ENCODE results near the gene STARD4.
A peak's percentile ranks its signal among the peaks of the same experiment; 100 is the strongest.

STARD4 gene

DNA sequence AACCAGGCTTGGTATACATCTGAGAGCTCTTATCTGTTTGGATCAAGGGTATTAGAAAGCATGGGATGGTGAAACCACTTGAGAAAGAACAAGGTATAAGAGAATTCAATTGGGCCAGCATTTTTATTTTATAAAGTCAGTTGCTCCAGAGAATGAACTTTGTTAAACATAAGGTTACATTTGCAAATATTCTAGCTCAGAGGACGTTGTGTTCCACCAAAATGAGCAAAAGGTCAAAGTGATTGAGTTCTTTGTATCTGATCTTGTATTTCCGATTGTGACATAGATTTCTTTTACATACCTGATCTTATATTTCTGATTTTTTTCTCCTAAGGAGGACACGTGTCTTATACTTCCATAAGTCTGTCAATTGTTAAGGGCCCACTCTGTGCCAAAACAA, 8.6 kb upstream of the STARD4 start:
- DNase-seq = no peak

DNA sequence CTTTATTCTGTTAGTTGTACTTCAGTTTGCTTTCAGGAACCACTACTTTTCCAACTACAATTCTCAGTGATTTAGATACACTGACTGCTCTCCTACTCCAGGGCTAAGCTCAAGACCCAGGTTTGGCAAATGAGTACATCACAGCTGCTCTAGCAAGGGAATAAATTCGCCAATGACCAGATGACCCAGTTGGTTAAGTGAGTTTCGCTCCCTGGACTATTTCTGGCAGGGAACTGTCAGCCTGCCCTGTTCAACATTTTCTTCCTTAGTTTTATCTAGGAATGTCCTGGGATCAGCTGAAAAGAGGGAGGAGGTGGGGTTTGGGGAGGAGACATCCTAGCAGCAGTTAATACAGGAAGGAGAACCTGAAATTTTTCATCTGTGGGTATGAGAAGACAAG, 6.4 kb upstream of the STARD4 start:
- DNase-seq = no peak

DNA sequence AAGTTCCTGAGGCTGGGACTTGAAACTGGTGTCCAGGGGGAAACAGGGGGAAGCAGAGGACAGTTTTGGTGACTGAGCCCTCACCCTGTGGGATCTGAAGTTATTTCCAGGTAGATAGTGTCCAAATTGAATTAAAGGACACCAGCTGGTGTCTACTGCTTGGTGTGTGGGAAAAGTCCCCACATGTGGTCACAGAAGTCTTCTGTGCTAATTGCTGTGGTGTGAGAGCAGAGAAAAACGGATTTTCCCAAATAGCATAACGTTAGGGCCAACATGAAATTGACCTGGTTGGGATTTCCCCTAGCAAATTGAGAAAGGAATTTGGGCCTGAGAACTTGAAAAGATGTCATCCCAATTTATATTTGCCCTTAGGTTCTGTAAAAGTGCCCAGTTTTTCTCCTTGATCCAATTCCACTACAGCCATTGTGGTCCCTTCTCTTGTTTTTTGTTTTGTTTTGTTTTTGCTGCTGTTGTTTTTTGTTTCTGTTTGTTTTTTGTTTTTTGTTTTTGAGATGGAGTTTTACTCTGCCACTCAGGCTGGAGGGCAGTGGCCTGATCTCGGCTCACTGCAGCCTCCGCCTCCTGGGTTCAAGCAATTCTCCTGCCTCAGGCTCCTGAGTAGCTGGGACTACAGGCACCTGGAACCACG, 5.6 kb upstream of the STARD4 start:
- DNase-seq = no peak

DNA sequence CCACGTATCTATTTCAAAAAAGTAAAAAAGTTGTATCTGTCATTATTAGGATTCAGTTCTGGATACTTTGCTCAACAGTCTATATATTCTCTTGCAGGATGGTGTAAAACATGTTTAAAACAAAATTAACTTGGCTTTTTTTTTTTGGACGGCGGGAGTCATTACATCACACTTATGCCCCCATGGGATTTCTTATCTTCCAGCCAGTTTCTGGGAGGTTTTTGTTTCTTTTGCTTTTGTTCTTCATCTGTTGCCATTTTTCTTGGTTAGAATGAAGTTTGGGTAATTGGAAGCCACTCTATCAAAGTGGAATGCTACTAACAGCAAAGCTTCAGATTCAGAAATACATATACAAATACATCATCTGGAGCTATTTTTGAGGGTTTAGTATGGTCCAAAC, 1.8 kb upstream of the STARD4 start:
- no peak for DNase-seq

DNA sequence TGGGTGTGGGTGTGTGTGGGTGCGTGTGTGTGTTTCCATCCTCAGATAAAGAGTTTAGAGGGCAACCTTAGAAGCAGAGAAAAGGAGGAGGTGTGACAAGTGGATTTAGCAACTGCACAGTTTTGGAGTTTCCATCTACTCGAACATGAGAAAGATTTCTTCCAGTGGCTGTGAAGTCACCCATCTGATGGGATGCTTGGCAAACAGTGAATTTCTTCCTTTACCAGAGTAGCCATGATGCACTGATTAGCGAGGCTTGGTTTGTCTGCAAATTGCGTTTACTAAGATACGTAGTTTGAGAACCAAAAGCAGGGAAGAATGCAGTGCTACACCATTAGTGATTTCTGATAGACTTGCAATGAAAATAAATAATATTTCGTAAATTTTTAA, 791 bp upstream of the STARD4 start:
- DNase-seq = no peak

DNA sequence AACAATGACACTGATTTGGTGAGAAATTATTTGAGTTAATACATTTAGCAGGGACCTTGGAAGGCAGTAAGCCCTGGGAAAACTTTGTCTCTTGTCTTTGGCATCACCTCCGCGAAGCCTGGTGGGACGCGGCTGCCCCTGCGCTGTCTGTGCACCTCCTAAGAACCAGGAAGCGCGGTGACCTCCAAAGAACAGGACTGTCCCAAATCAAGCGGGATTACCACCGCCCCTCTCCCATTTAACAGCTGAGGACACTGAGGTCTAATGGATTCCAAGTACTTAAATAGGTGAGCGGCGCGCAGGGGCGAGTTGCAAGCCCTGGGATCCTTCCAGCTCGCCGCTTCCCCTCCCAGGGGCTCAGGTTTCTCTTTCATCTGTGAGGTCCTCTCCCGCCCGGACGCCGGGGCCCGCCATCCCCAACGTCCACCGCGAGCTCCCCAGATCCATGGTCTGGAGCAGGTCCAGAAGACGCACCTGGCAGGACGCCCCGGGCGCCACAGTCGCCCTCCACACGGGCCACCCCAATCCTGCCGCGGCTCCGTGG, 432 bp downstream of the STARD4 start:
- no peak for DNase-seq

DNA sequence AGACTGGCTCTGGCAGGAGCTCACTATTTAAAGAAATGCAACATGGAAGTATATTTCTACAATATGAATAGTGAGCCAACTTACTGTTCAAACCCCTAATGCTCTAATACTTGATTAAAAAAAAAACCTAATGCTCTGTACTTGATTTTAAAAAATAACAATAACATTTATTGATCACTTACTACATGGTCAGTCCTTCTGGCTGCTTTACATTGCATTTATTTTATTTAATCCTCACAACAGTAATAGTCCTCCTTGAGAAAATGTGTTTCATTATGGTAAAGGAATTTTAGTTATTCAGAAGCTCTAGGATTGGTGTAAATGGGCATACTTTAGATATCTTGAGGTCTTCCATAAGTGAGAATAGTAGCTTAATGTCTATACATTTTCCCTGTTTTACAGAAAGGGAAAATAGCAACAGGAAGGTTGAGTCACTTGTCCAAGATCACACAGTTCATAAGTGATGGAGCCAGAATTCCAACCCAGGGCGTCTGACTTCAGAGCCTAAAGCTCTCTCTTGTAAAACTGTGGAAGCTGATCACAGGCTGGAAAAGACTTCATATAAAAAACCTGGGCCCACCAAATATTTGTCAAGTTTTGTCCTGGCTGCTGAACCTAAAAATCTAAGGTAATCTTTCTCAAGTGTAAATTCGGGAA, 1.0 kb downstream of the STARD4 start:
- DNase-seq = no peak

DNA sequence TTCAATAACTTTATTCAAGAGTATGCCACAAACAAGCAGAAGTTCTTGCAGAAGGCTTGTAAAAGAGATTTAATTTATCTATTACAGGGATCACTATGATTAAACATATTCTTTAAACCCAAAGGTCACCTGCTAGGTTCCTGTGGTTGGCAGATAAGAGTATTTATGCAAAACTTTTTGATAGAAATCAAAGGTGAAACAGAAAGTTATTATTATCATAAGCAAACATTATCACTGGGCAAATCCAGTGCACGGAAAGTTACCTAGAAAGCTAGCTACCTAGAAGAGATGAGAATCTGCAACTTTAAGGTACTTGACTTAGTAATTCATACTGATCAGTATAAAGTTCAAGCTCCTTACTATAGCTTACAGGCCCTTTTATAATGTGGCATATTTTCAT, 3.2 kb downstream of the STARD4 start:
- no peak for DNase-seq

DNA sequence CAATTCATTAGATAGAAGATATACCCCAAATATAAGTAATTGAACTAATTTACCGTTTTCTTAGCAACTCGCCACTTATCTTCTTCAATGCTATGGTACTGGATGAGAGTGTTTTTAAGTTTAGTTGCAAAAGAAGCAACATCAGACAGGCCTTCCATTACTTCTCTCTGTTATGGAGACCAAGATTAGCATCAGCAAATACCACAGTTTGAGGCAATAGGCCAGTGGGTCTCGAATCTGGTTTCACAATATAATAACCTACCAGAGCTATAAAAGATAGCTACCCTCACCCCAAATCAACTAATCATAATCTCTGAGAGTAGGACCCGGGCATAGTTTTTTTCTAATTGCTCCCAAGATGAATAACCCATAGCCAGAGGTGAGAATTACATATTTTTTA, 5.1 kb downstream of the STARD4 start:
- no peak for DNase-seq

DNA sequence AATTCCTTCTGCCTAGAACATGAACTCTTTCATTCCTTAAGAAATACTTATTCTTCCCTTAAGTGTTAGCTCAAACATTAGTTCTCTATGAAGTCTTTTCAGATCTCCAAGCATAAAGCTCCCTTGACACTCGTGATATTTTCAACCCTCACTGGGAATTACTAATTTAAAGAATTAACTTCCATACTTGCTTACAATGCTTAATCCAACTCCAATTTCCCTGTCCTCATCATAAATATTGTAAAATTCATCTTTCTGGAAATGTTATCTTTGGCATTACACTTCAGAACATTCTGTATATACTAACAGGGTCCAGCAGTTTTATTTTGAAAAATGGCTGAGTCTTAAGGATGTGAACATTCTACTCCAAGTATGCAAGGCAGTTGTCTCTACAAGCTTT, 7.2 kb downstream of the STARD4 start:
- no peak for DNase-seq

DNA sequence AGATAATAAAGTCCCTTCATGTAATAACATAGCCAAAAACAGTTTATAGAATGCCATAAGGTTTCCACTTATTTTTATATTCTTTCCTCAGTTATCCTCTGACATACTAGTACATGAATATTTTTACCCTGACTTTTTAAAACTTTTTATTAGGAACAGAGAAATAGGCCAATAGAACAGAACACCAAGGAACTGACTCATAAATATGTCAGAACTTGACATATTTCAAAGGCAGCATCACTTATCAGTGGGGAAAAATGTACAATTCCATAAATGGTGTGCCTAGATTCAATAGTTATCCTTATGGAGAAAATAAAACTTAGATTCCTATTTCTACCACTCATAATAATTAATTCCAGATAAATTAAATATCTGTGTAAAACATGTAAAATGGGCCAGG, 9.4 kb downstream of the STARD4 start:
- no peak for DNase-seq

DNA sequence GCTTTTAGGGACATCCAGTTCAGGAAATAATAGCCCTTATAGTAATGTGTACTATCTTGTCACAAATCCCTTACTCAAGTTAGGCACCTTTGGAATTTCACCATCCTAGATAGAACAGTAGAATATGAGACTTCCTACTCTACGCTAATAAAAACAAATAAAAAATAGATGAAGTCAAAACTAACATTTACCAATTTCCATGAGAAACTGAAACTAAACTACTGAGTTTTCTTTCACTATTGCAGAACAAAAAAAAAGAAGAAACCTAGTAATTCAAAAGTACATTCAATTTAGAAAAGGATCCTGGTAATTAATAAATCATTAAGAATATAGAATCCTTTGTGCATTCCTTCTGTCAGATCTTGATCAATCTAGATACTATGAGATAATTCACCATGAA, 14.0 kb downstream of the STARD4 start:
- DNase-seq = no peak

DNA sequence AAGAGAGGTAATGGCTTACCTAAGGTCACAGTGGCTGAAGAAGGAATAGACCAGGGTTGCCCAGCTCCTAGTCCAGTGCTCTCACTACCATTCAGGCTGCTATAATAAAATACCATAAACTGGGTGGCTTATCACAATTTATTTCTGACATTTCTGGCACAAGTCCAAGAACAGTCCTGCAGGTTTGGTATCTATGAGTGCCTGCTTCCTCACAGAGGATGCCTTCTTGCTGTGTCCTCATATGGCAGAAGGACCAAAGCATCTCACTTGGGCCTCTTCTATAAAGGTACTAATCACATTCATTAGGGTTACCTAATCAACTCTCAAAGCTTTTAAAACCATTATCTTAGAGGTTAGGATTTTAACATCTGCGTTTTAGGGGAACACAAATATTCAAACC, 17.2 kb downstream of the STARD4 start:
- no peak for DNase-seq

DNA sequence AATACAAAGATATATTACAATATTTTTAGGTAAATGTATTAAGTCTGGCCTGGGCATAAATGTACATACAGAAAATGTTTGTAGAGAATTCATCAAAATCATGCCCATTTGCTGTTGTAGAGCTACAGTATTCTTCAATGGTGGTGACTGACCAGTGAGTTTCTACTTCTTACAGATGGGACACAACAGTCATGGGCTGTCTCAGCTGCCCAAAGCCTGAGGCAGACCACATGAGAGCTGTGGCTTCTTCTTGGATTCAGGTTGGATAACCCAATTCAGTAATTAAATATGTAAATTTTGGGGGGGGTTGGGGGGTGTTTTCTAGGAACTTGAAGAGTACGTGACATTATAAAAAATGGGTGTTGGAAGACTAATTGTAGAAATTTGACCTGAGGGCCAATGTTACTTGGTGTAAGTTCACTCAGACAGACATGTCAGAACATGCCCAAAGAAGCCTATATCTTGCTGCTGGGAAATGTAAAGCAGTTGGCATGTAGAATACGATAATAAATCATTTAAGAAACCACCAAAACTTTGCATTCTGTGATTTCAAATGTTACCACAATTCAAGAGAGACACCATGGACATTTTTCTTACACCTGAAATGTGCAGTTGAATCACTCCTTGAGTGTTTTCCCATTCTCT, 17.9 kb downstream of the STARD4 start:
- no peak for DNase-seq

DNA sequence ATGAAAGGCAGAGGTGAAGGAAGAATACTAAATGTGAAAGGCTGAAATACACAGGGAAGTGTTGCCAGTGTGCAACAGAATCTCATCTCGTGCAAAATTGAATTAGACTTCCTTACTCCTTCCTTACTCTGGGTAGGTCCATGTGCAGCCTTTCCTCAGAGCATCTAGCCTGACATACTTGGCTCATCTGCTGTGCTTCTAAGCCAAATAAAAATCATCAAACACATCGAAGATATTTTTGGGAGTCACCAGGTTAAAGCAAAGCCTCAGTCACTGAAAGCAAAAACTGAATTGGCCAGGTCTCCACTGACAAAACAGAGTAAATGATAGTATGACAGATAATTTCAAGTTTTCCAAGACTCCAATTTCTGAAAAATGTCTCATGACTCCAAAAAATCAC, 19.3 kb downstream of the STARD4 start:
- no peak for DNase-seq

DNA sequence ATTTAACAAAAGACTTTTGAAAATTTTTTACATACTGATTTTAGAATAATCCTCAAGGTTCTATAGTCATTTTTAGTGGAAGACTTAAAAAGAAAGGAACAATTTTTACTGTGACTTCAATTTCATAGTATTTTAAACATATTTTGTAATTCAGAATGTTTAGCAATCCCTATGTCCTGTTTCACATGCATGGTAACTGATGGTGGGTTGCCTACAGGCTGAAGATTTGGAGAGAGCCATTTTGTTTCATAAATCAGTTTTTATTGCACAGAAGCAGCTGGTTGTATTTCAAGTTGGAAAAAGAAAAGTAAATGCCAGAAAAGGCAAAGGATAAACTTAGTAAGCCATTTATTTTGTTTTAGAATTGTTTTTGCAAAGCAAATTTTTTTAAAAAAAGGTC, 24.0 kb downstream of the STARD4 start:
- no peak for DNase-seq

DNA sequence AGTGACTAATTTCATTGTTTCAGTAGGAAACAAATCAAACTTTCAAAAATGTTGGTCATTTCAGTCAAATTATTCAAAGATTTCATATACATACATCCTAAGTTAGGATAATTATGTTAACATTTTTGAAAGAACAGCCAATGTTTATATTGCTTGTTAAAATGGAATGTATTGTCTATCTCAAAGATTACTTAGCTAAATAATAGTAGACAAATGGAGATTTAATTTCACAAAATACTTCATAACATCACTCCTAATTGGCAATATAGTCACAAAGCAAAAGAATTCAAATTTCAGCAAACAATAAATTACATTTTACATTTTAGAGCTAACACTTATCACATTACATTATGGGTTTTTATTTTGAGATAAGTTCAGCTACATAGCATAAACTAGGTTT, 25.4 kb downstream of the STARD4 start:
- no peak for DNase-seq

DNA sequence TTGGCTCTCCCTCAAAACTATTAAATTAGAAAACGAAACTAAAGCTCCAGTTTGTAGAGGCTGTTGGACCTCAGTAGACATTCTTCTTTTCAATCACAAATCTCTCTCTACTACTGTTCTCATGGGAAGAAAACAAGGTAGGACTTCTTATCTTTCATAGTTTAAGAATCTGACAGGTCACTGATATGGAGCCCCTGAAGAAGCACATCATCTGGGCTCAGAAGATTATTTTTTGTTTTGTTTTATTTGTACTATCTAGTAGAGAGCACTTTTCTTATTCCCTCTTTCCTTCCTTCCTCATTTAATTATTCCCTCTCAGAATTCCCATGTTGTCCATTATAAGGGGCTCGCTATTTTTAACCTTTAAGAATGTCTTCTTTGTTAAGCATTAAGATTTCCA, 26.3 kb downstream of the STARD4 start:
- DNase-seq = no peak

DNA sequence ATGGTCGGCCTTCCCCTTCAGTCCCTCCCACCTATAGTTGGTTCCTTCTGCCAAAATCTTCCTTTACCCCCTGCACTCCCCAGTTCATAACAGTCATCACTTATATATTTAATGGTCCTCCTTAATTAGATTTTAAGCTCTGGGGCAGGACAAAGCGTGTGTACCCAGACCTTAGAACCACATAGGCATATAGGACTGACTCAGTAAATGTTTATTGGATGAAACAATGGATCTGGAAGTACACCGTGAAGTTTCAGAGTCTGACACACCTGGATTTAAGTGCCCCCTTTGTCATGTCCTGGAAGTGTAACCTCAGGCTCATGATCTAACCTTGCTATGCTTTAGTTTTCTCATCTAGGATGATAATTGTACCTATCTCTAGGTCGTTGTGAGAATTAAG, 32.0 kb downstream of the STARD4 start:
- no peak for DNase-seq

DNA sequence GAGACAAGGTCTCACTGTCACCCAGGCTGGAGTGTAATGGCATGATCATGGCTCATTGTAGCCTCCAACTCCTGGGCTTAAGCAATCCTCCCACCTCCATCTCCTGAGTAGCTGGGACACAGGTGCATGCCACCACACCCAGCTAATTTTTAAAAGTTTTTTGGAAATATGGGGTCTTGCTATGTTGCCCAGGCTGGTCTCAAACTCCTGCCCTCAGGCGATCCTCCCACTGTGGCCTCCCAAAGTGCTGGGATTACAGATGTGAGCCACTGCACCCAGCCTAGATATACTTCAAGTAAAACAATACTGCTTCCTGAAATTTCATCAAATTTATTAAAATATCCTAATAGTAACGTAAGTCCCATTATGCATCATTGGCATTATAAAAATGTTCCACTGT, 33.4 kb downstream of the STARD4 start:
- DNase-seq = no peak

DNA sequence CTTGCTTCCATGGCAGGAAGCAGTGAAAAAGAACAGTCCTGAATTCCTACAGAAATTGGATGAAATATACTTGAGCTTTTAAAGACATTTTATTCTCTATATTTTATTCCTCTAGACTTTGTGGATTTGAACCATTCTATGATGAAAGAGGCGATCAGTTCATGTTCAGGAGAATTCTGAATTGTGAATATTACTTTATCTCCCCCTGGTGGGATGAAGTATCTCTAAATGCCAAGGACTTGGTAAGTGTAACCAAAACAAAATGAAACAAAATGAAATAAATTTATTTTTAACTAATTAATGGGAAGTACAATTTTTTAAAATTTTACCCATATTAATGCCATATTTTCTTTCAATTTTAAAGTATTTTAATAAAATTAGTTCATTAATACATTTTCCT, 34.1 kb downstream of the STARD4 start:
- no peak for DNase-seq

DNA sequence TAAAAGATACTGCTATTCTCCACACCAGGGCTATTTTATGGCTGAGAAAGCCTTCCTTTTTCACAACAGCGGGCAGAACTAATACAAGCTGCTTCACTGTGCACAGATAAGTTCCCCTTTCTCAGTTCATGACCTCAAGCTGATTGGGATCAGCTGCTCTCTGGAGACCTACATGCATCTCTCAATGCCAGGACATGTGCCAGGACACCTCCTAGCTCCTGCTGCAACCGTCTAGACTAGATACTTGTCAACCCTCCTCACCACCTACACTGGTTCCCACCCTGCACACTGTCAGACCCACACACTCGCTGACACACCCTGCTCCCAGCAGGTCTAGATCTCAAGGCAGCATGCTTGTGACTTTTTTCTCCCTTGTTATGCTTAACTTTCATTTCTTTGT, 39.8 kb downstream of the STARD4 start:
- no peak for DNase-seq

DNA sequence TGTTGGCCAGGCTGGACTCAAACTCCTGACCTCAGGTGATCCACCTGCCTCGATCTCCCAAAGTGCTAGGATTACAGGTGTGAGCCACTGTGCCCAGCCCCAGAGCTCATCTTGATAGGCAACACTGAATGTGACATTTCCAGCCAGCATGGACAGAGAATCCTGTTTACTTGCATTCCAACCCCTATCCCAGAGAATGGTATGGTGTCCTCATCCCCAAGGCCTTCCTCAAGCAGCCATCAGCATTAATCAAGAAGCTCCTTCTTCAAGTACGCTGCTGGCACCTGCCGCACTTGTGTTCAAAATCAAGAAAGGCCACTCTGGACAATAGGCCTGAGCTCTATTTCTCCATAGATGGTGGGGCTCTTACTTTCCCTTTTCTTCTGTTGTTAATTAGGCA, 40.2 kb downstream of the STARD4 start:
- DNase-seq = no peak

DNA sequence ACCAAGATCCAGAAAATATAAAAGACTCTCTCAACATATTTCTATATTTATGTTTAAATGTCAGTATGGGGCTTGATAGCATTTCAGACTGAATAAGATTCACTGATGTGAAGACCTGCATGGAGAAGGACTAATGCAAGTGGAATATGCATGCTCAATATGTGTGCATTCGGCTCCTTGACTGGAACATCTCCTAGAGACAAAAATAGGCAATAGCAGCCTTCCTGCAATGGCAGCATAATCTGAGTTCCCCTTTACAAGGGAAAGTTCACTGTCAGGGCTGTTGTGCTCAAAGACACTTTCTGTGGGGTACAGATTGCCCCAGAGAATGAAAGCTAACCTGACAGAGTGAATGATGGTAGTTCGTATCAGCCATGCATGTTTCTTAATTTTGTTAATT, 42.4 kb downstream of the STARD4 start:
- DNase-seq = peak; percentile 12

Data from RPMI8226 (cell line).